Effector CD4-positive, alpha-beta T cell (primary cell): ENCODE results near the gene TMEM82.

ENCODE experiments used
- DNase-seq: peaks from one replicate; pipeline ENCODE4 v3.0.0-alpha.2; 2020

TMEM82 gene

DNA sequence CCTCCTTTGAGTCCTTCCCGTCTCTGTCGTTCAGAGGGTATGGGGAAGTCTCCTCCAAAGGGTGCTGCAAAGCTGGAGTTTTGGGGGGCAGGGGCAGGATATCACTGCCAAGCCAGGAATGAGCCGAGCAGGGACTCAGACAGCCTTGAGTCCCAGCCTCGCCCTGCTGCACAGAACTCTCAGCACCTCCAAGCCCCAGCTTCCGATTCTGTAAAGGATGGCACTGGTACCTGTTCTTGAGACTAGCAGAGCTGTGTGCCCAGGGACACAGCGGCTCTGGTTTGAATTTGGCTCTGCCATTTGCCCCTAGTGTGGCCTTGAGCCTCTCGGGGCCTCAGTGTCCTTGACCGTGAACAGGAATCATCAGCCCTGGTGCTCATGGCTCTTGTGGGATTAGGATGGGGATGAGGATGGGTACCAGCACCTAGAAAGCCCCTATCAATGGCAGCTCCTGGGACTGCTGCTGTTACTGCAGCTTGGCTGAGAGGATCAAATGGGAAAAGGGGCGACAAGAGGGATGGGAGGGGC, 14.8 kb downstream of the TMEM82 start:
- no peak for DNase-seq

GRCh38 chr1:15757575-15758342, 15.5 kb downstream of the TMEM82 start:
- no peak for DNase-seq

GRCh38 chr1:15758343-15758931, 16.1 kb downstream of the TMEM82 start, which contains the start of gene FBLIM1:
Gene FBLIM1, plus strand, starts transcription at chr1:15758795. Its CDS starts 6,189 bp downstream, at chr1:15764984.
- no peak for DNase-seq

DNA sequence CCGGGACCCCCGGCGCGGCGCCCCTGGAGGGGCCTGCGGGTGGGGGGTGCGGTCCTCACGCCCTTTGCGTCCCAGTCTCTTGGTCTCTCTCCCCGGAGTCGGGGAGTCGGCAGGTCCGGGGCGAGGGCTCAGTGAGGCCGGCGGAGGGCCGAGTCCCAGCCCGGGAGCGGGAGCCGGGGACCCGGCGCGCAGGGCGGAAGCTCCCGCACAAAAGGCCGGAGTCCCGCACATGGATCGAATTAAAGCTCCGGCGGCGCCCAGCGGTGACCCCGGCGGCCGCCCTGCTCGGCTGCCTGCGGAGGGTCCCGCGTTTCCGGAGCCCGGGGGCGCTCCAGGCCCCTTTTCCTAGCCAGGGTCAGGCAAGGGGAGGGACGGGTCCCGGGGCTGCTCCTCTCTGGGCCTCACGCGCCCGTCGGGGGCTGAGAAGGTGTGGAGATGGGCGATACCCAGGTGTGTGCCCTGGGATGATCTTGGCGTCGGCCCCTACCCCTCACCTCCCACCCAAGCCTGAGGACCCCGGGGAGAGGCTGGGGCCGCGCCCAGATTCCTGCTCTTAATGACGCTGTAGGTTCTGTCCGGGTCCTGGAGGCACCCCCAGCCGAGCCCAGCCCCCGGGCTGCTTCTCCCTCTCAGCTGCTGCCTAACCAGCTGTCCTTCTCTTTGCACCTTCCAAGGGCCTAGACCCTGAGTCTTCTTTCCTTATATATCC, 16.8 kb downstream of the TMEM82 start:
- DNase-seq: no peak

GRCh38 chr1:15760520-15761211, 18.4 kb downstream of the TMEM82 start:
- no peak for DNase-seq

DNA sequence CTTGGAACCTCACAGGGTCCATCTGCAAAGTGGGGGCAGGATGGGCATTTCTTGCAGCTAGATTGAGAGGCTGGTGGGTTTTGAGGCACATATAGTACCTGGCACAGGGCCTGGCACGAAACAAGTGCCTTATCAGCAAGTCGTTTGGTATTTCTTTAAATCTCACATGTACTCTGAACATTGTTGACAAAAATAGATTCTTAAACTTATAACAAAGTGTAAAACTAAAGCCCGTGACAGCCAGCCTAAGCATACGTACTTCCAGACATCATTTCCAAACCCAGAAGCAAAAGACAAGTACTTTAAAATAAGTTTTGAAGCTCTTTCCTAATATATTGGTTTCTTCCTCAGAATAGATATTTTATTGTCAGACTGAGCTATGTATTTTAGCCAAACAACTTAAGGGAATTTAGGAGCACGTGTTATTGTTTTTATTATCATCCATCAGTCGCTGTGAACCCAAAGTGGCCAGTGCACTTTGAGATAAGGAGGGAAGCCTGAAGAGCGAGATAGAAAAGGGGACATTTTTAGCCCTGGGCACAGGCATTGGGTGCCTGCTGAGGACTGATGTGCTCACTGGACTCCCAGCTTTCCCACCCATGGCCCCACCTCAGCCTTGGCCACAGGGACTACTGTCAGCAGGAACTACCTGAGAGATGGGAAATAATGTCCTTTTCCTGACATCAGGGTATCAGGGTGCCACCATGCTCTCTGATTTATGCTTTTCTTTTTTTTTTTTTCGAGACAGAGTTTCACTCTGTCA, 19.2 kb downstream of the TMEM82 start:
- DNase-seq: no peak

DNA sequence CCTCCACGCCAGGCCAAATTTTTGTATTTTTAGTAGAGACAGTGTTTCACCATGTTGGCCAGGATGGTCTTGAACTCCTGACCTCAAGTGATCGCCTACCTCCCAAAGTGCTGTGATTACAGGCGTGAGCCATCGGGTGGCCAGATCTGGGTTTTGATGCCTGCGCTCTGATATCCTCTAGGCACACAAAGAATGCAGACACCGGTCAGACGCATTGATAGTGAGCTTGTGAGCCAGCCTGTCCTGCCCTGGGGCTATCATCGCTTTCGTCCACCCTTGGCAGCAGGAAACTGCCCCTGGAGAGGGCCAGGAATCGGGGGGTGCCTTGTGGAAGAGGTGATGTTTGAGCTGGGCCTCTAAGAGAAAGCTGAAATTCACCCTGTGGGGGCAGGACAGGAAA, 20.2 kb downstream of the TMEM82 start:
- no peak for DNase-seq

DNA sequence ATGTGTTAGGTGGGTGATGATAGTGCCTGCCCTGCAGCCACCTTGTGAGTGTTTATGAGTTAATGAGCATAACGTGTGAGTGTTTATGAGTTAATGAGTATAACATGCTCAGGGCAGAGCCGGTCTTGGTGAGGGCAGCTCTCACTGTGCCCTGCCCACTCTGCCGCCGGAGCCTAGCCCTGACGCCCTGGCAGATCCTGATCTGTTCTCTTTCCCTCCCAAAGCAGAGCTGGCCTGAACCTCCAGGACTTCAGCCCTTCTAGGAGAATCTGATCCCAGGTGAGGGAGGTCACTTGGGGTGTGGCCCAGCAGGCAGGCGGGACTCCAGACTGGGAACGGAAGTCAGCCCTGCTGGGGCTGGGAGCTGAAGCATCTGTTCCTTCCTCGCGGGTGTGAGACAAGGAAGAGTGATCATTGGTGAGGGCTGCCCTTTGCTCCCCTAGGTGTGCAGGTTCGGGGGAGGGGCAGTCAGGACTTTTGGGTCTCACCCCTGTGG, 22.0 kb downstream of the TMEM82 start:
- DNase-seq: no peak

- DNase-seq: no peak
Measured at GRCh38 chr1:15764890-15765289, 22.6 kb downstream of the TMEM82 start.

GRCh38 chr1:15765495-15766194, 23.3 kb downstream of the TMEM82 start:
- DNase-seq: no peak

DNA sequence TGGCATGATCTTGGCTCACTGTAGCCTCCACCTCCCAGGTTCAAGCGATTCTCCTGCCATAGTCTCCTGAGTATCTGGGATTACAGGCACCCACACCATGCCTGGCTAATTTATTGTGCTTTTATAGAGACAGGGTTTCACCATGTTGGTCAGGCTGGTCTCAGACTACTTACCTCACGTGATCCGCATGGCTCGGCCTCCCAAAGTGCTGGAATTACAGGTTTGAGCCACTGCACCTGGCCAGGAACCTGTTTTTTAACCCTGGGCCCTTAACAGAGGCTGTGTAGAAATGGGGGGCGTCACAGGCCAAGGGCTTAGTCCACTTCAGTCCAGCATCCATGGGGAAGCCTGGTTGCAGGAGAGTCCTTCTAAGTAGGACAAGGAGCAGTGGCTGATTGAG, 25.6 kb downstream of the TMEM82 start:
- DNase-seq: no peak

- no peak for DNase-seq
Measured at GRCh38 chr1:15768388-15768787, 26.1 kb downstream of the TMEM82 start.

DNA sequence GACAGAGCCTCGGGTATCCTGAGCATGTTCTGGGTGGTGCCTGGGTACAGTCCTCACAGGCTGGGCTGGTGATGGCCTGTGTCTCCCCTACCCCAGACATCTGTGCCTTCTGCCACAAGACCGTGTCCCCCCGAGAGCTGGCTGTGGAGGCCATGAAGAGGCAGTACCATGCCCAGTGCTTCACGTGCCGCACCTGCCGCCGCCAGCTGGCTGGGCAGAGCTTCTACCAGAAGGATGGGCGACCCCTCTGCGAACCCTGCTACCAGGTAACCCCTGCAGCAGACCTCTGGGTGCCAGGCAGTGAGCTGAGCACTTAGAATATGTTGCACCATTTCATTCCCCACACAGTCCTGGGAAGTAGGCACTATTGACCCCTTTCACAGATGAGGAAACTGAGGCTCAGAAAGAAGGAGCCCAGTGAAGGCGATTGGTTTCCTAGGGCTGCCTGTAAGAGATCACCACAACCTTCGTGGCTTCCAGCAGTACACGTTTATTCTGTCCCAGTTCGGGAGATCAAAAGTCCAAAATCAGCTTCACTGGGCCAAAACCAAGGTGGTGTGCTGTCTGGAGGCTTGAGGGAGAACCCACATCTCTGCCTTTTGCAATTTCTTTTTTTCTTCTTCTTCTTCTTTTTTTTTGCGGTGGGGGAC, 28.1 kb downstream of the TMEM82 start:
- no peak for DNase-seq

DNA sequence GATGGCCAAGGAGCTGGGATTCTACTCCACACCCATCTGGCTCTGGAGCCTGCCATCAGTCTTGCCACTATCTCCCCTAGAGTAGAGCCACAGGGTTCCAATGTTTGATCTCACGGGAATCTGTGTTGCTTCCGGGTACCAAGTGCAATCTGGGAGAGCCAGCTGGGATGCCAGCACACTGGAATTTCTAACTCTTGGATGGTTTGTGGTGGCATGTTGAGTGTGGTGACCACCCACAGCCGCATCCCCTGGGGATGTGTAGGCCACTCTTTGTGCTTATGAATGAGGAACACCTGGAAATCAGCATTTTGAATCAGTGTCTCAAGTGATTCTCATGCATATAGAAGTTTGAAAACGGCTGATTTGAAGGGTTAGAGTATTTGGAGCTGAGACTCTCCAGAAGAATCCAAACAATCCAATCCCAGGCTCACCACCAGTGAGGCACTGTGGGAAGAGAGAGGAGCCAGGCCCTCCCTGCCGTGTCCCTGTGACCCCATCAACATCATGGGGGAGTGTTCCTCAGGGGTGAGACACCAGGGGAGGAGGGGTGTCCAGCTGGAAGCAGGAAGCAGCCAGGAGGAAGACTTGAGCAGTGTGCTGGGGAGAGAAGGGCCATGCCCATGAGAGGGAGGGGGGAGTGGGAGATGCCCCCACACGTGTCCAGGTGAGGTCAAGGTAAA, 29.7 kb downstream of the TMEM82 start:
- no peak for DNase-seq

DNA sequence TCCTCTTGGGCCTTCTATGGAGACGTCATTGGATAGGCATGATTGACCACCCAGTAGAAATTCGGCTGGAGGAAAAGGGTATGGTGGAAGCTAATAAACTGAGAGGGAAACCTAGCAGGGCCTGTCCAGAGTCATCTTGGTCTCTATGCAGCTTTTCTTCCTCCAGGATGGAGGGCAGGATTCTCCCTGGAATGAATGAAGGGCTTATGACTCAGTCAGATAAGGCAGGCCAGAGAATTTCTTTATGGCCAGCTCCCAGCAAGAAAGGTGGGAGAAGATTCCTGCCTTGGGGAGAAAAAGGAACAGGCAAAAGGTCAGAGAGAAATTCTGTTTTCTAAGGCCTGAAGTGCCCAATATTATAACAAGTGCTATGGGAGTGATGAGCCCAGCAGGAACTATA, 33.4 kb downstream of the TMEM82 start:
- no peak for DNase-seq

GRCh38 chr1:15777909-15778707, 35.8 kb downstream of the TMEM82 start:
- no peak for DNase-seq

- DNase-seq: no peak
Measured at GRCh38 chr1:15785683-15786082, 43.4 kb downstream of the TMEM82 start.

- no peak for DNase-seq
Measured at GRCh38 chr1:15786581-15786980, 44.3 kb downstream of the TMEM82 start.

GRCh38 chr1:15788624-15789301, 46.5 kb downstream of the TMEM82 start:
- DNase-seq: no peak
